GM18870 (cell line): ENCODE data around the gene APOA4.
"Not testable (repeated sequence)": the region's sequence is repeated elsewhere in the genome, so short reads cannot be mapped to it uniquely, and the experiment has no call there.

ENCODE experiments used
- ATAC-seq: cut with Tn5 transposase; IDR thresholded peaks from one replicate; pipeline ENCODE4 v1.9.1; 2021; ENCODE audit warnings: moderate library complexity; ENCODE audit not compliant: unreplicated experiment

The APOA4 gene

DNA sequence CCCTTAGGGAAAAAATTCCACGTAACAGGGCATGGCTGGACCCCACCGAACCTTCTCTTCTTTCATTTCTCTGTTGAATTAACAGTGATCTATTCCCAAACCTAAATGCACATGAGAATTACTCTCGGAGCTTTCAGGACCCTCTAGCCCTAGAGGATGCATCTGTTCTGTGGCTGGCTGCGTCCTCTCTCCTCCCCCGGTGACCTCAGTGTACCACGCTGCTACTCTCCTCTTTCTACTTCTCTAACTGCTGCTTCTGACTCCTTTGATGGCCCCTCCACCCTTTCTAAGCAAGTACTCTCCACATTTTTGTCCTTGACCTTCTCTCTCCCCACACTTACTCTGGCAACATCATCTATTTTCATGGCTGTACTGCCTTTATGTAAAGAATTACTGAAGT is 26.4 kb upstream of the APOA4 start:
- ATAC-seq: no peak

DNA sequence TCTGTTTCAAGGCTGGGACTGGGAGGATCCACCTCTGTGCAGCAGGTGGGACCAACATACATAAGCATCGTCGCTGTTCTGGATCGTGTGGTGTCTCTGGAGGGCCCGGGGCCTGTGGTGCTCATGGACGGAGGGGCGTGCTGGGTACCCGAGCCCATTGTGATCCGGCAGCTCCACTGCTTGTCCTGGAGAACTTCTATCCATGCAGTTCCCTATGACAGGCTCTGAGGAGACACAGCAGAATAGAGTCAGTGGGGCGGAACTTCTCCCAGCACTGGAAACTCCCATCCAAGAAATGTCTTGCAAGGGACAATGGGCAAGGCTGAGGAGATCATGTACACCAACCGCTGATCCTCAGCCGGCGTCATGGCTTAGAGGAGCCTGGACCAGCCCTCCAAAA is 26.0 kb upstream of the APOA4 start:
- ATAC-seq: no peak

DNA sequence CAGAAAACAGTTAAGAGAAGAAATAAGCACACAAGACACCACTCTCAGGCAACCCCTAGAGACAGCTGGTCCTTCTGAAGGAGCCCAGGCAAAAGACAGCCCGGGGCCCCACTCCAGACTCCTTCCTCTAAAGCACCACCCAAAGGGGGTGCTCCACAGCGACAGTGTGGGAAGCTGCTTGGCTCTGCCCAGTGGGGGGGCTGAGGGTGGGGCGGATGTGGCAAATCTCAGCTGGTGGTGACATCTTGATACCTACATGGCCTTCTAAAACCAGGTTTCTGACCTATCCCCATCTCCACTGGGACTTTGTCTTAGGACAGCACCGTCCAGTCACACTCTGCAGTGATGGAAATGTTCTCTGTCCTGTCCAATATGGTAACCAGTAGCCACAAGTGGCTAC is 24.5 kb upstream of the APOA4 start:
- ATAC-seq: no peak

DNA sequence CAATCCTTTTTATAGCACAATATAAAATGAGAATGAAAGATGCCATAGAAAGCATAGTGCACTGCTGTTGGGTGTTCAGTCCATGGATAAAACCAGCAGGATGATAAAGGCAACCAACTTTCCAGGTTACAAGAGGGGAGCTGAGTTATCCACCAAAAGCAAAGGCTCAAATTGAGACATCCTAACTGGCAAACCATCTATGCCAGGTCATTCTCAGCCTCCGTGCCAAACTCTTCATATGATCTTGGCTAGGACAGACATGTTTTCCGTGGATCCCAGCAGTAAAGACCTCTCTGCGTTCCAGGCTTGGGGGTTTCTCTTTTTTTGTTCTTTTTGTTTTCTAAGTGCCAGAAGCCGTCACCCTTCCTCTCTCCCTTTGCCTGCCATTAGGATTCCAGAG is 21.6 kb upstream of the APOA4 start:
- no peak for ATAC-seq

DNA sequence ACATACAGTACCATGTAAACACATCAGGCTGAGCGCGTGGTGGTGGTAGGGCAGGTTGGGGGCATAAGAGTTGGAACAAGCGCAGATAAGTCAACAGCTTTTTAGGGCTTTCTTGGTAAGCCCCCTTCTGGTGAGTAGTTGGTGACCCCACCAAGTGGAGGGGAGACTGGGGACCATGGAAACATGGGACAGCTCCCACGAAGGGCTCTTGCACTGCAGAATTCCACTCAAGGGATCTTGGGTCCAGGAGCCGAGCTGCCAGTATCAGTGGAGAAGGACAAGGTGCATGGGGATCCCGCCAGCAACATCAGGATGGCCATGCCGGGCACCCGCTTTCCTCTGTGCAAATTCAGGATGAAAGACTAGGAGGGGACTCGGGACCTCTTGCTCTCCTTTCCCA is 20.6 kb upstream of the APOA4 start:
- no peak for ATAC-seq

- no peak for ATAC-seq
Measured at GRCh38 chr11:116842909-116843308, 19.8 kb upstream of the APOA4 start.

DNA sequence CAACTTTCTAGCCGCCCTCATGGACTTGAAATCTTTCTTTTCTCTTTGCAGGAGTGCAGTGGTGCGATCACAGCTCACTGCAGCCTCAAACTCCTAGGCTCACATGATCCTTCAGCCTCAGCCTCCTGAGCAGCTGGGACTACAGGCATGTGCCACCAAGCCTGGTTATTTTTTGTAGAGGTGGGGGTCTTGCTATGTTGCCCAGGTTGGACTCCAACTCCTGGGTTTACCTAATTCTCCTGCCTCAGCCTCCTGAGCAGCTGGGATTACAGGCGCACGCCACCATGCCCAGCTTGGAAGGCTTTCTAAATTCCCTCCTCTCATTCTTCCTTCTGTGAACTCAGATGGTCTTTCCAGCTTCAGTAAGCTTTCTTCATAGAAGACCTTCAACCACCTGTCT is 19.0 kb upstream of the APOA4 start:
- ATAC-seq: no peak

DNA sequence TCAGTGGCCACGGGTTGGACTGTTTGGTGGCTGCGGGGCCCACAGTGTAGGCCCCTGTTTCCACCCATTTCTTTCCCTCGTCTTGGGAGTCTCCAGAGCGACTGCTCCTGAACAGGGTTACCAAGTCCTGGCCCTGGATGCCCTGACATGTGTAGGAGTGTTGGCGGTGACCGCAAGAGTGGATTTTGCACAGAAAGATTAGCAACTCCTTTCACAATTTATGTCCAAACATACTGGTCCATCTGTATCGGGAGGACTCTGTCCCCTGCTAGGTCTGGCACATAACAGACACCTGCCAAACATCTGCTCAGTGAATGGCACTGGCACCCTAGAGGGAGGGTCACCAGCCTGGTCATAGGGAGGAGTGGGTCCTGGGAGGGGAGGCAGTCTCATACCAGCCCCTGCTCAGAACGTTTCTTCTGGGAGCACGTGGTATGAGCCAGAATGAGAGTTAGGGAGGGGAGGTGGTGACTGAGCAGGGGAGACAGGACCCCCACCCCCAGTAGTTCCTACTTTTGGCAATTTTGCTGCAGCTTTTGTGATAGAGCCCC is 17.7 kb upstream of the APOA4 start:
- no peak for ATAC-seq

- ATAC-seq: no peak
Measured at GRCh38 chr11:116840224-116840745, 17.2 kb upstream of the APOA4 start.

DNA sequence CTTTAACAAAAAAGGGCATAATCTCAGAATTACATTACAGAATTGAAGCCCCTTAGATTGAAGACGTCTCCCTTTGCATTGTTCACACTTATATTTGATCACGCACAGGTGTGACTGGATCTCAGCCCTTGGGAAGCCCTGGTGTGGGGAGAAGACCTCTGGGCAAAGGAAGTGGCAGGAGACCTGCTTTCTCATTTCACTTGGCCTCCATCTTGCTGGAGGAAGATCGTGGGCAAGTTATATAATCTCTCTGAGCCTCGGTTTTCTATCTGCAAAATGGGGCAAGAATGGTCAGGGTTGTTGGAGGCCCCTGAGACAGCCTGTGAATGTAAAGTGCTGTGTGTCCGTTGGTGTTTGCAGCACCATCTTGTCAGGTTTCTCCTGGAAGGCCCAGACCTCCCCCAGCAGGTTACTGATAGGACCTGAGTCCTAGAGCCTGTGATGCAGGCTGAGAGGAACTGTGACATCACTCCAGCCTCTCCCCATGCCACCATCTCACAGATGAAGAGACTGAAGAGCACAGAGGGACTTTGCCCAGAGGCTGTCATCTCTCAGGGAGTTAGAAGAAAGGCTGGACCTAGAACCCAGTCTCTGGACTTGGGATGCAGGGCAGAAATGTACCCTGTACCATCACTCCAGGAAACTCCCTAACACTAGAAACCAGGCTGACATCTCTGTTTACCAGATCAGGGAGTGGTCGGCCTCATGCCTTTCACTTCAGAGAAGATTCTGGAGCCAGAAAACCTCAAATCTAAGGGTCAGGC is 15.4 kb upstream of the APOA4 start:
- ATAC-seq: no peak

DNA sequence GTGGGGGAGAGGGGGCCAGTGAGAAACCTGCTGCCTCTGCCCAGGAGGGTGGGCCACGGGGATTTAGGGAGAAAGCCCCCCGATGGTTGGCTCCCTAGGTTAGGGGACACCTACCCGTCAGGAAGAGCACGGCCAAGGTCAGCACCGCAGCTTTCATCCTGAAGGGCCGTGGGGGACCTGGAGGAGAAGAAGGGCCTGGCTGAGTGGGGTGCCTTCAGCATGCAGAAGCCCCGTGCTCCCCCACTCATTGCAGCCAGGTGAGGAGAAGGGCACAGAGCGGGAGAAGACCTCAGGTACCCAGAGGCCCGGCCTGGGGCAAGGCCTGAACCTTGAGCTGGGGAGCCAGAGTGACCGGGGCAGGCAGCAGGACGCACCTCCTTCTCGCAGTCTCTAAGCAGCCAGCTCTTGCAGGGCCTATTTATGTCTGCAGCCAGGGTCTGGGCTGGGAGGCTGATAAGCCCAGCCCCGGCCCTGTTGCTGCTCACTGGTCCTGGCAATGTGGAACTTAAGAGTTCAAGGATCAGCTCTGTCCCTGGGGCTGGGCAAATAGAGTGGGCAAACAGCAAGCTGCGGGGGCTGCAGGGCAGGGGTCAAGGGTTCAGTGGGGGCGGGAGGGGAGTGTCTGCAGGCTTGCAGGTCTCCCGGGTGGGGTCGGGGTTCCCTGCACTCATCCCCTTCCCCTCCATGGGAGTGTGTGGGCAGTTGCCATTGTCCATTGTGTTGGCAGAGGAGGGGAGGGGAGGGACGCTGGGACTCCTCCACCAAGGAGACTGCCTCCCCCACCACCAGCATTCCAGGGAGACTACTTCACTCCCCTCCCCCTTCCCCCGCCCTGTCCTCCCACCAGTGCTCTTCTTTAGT is 14.4 kb upstream of the APOA4 start, which contains the start of gene APOA1:
Gene APOA1, minus strand, starts transcription at position 392 of the 861 bp plus-strand sequence. Its CDS starts 235 bp downstream, at position 157.
- no peak for ATAC-seq

GRCh38 chr11:116836632-116836991 is 13.5 kb upstream of the APOA4 start:
- no peak for ATAC-seq

- no peak for ATAC-seq
Measured at GRCh38 chr11:116835791-116836631, 12.9 kb upstream of the APOA4 start.

- no peak for ATAC-seq
Measured at GRCh38 chr11:116835042-116835772, 12.1 kb upstream of the APOA4 start.

DNA sequence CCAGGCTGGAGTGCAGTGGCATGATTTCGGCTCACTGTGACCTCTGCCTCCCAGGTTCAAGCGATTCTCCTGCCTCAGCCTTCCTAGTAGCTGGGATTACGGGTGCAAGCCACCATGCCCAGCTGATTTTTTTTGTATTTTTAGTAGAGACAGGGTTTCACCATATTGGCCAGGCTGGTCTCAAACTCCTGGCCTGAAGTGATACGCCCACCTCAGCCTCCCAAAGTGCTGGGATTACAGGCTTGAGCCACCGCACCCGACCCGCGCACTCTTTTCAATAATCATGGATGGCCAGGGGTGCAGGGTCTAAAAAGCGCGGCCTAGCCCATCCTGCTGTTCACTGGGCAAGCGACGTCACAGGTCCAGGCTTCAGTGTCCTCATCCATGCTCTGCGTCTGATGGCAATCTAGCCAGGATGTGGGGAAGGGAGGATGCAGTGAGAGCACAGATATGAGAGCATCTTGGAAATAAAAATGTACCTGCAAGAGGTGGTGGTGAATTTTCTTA is 11.5 kb upstream of the APOA4 start:
- ATAC-seq: not testable (repeated sequence)

DNA sequence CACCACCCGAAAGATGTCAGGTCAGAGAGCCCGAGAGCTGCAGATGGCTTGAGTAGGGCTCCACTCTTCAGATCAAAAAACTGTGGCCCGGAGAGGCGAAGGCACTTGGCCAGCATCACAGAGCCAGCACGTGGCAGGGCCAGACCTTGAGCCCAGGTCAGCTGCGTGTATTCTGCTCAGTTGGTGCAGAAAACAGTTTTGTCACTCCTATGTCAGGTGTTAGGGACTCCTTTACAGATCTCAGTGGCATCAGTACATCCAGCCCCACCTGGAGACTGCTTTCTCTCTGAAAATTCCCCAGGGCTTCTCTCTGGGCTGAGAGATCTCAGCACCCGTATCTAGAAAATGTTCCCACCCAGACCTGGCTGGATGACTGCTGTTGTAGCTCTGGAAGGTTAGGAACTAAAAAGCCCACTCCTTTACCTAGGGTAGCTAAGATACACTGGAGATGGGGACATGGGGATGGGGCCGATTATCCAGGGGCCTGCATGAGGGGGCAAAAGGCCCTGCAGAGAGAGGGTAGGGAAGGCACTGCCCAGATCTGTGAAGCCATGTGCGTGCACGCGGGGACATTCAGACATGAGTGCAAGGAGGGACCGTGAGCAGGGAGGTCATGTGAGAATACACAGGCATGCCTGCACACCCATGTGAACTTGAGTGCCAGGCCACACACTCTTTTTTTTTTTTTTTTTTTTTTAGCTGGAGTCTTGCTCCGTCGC is 10.9 kb upstream of the APOA4 start:
- no peak for ATAC-seq

- ATAC-seq: no peak
Measured at GRCh38 chr11:116833491-116833815, 10.3 kb upstream of the APOA4 start.

- no peak for ATAC-seq
Measured at GRCh38 chr11:116832350-116833290, 9.5 kb upstream of the APOA4 start.
